ENCODE measurements around the gene FRAT2. TPM values are rescaled to one million over a fixed set of nuclear protein-coding genes. Genes with fewer than 3 reads are reported as not detected.
A peak's percentile ranks its signal among the peaks of the same experiment; 100 is the strongest.
"Not testable (repeated sequence)": the region's sequence is repeated elsewhere in the genome, so short reads cannot be mapped to it uniquely, and the experiment has no call there.

FRAT2 gene
- total RNA-seq, 2 donors from 2014 or later: 4.3 to 6.8 TPM

DNA sequence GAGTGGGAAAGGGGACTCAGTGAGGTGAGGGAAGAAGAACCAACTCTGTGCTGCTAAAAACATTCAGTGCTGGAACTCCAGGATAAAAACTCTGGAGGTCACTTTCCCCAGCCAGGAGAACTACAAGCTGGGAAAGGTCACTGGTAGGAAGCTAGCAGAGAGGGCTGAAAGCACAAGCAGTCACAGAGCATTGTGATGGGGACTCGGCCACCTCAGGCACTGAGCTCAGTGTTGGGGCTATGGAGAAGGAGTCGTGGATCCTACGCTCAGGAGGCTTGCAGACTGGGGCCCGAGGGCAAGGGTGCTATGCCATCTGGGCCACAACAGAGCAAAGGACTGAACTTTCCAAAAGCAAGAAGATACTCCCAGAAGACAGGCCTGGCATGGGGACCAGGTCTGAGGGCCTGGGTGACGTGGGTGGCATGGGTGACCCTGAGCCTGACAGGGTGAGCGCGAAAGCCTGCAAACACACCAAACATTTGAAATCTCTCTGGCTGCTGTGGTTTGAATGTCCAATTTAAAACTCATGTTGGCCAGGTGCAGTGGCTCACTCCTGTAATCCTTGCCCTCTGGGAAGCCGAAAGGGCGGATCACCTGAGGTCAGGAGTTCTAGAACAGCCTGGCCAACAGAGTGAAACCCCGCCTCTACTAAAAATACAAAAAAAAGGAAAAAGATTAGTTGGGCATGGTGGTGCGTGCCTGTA, 32.3 kb downstream of the FRAT2 start:
- intact Hi-C loops (cut with DNase I): no loop called here
- DNase-seq (ENCODE audit: low spot score): no peak

DNA sequence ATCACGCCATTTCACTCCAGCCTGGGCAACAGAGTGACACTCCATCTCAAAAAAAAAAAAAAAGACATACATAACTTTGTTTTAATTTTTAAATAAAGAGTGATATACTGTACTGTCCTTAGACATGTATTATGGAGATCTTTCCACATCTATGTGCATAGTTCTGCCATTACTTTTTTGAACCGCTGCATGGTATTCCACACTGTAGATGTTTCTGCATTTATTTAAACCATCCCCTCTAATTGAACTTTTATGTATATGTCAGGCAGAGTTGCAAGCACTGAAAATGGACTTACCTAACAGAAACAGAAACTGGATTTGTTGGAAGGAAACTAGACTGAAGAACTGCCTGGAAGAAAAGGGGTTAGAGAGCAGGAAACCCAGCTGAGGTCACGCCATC, 33.5 kb downstream of the FRAT2 start:
- intact Hi-C loops (cut with DNase I): no loop called here
- DNase-seq (ENCODE audit: low spot score): no peak

DNA sequence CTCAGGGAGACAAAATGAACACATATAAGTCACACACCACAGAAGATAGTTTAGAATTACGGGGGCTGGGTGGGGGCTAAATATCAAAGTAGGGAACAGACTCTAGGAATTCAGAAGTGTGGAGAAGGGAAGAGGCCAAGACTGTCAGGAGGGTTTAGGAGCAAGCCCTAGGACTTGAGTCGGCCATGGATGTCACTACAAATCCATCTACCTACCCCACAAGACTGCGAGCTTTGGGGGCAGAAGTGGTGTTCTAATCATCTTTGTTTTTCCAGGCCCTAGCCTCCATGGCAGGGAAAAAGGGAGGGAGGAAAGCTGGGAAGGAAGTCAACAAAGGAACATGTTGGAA, 36.3 kb downstream of the FRAT2 start:
- intact Hi-C loops (cut with DNase I): no loop called here
- DNase-seq (ENCODE audit: low spot score): no peak

DNA sequence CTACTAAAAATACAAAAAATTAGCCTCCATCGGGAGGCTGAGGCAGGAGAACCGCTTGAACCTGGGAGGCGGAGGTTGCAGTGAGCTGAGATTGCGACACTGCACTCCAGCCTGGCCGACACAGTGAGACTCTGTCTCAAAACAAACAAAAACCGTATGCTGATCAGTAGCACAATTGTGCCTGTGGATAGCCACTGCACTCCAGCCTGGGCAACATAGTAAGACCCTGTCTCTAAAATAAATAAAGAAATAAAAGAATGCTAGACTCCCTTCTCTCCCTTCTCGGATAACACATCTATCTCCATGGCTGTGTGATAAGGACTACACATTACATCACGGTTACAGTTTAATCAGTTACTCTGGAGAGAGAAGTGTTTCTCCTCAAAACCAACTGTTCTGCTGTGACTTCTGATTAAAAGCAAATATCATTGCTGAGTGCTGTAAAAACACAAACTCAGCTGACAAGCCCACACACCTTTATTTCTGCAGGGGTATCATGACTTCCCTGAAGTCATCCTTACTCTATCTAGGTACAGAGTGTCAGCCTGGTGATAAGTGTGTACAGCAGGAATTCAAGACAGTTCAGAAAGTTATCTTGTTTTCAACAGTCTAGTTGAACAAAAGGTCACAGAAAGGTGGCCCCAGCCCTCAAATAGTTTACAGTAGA, 36.8 kb downstream of the FRAT2 start:
- DNase-seq (ENCODE audit: low spot score): no peak
- intact Hi-C loops (cut with DNase I): no loop called here

DNA sequence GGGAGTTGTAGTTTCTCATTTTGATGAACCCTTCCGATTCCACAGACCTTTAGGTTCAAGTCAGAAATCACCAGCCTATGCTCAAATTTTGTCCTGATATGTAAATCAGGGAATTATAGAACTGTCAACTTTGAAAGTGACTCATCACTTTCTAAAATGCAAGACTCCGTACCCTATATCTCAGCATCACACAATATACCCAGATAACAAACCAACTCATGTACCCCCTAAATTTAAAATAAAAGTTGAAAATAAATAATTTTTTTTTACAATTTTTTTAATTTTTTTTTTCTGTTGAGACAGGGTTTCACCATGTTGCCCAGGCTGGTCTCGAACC, 41.7 kb downstream of the FRAT2 start:
- intact Hi-C loops (cut with DNase I): no loop called here
- no peak for DNase-seq (ENCODE audit: low spot score)

DNA sequence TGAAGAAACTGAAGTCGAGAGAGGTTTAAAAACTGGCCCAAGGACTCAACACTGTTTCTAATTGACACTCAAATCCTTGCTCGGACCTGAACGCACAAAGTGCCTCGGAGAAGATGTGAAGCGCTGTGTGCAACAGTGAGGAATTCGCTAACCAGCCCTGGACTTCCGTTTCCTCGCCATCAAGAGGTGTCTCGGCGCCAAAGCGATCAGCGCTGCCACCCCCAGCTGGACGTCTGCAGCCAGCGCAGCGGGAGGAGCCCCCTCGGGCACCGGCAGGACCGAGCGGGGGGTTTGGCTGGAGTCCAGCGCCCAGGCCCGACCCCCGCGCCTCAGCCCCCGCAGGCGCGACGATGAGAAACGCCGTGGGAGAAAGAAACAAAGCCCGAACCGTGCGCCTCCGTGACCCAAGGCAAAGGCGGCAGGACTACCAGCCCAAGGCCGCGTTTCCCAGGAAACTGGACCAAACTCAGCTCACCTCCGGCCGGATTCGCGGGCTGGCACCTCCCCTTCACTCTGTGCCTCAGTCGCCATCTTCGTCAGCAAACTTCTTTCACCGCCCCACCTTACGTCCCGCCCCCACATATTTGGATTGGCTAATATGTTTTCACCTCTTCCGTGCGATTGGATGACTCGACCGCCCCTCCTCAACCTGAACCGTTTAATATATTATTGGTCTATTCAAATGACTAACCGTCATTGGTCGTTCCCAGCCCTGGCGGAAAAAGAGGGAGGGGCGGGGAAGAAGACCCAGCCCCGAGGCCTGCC, 42.2 kb downstream of the FRAT2 start, which contains the start of gene ARHGAP19:
Gene ARHGAP19, minus strand, starts transcription at position 541 of the 765 bp plus-strand sequence. Its CDS starts 10 bp downstream, at position 531.
- intact Hi-C loops (cut with DNase I): no loop called here
- DNase-seq (ENCODE audit: low spot score): peak; percentile 98

DNA sequence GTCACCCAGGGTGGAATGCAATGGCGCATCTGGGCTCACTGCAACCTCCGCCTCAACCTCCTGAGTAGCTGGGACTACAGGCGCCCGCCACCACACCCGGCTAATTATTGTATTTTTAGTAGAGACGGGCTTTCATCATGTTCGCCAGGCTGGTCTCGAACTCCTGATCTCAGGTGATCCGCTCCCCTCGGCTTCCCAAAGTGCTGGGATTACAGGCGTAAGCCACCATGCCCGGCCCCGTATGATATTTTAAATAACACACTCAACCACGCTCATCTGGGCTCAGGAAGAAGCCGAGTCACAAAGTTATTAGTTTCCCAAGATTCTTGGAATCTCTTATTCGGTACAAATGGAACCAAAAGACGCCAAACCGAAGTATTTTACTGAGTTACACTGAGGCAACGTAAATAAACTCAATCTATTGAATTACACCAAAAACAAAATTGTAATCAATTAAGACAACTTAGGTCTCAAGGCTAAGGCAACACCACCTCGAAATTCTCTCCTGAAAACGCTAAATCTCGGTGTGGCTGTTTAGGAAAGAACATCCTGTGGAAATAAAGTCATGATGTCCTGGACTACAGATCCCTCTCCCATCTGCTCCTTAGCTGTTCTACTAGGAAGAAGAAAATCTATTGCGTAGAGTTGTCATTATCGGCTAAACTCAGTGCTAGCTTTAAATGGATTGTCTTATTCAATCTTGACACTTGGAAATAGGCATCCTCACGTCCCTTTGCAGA, 43.0 kb downstream of the FRAT2 start:
- DNase-seq (ENCODE audit: low spot score): no peak
- intact Hi-C loops (cut with DNase I): no loop called here

DNA sequence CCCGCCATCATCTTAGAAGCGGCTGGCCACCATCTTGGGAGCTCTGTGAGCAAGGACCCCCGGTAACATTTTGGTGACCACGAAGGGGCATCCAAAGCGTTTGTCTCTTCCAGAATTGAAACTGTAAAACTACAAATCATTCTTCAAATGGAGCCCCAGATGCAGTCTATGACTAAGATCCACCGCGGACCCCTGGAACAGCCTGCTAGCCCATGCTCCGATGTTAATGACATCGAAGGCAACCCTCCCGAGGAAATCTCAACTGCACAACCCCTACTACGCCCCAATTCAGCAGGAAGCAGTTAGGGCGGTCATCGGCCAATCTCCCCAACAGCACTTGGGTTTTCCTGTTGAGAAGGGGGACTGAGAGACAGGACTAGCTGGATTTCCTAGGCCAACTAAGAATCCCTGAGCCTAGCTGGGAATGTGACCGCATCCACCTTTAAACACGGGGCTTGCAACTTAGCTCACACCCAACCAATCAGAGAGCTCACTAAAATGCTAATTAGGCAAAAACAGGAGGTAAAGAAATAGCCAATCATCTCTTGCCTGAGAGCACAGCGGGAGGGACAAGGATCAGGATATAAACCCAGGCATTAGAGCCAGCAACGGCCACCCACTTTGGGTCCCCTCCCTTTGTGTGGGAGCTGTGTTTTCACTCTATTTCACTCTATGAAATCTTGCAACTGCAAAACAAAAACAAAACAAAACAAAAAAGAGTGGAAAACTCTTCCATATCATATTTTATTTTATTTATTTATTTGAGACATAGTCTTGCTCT, 43.8 kb downstream of the FRAT2 start:
- intact Hi-C loops (cut with DNase I); DNase-seq (ENCODE audit: low spot score): not testable (repeated sequence)

DNA sequence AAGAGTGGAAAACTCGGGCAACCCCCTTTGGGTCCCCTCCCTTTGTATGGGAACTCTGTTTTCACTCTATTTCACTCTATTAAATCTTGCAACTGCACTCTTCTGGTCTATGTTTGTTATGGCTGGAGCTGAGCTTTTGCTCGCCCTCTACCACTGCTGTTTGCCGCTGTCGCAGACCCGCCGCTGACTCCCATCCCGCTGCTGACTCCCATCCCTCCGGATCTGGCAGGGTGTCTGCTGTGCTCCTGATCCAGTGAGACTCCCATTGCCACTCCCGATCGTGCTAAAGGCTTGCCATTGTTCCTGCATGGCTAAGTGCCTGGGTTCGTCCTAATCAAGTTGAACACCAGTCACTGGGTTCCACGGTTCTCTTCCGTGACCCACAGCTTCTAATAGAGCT, 44.5 kb downstream of the FRAT2 start:
- intact Hi-C loops (cut with DNase I); DNase-seq (ENCODE audit: low spot score): not testable (repeated sequence)

Other genes starting within 250 kb of the FRAT2 start
- under 1 TPM; 0.23 to 0.33 TPM for gene SLIT1, start 148.8 kb downstream of the FRAT2 start, total RNA-seq
- 1 to 10 TPM; 6.8 to 7.6 TPM for gene ARHGAP19, start 42.1 kb downstream of the FRAT2 start, total RNA-seq
- gene FRAT1, start 15.5 kb downstream of the FRAT2 start, total RNA-seq: 1 to 10 TPM; 2.1 to 4.2 TPM
- 10 to 100 TPM; 16.7 to 25.9 TPM for gene RRP12, start 66.6 kb upstream of the FRAT2 start, total RNA-seq
- 100 to 1,000 TPM; 153 to 171 TPM for gene PGAM1, start 91.5 kb upstream of the FRAT2 start, total RNA-seq
- 10 to 100 TPM; 22.3 to 28.6 TPM for gene EXOSC1, start 111.3 kb upstream of the FRAT2 start, total RNA-seq
- gene ZDHHC16, start 111.4 kb upstream of the FRAT2 start, total RNA-seq: 10 to 100 TPM; 21.5 to 24.8 TPM
- 10 to 100 TPM; 29.5 to 32.1 TPM for gene MMS19, start 163.7 kb upstream of the FRAT2 start, total RNA-seq
- gene UBTD1, start 164.2 kb upstream of the FRAT2 start, total RNA-seq: 10 to 100 TPM; 15.6 to 16.5 TPM
- 1 to 10 TPM in 1 of 2 donors, under 1 TPM in 1; 0.67 to 1.1 TPM for gene ANKRD2, start 238.1 kb upstream of the FRAT2 start, total RNA-seq
- 1 to 10 TPM; 1.5 to 4.1 TPM for gene HOGA1, start 249.7 kb upstream of the FRAT2 start, total RNA-seq

Measured in posterior vena cava (tissue), 2 donors.